GM18502 (cell line): ENCODE results near the gene BRME1.
"Not testable (repeated sequence)": the region's sequence is repeated elsewhere in the genome, so short reads cannot be mapped to it uniquely, and the experiment has no call there.

Experiments used
- ATAC-seq: cut with Tn5 transposase; IDR thresholded peaks from one replicate; pipeline ENCODE4 v1.9.1; 2021; ENCODE audit warnings: mild to moderate bottlenecking; ENCODE audit not compliant: unreplicated experiment, poor library complexity

The BRME1 gene

GRCh38 chr19:13870873-13871272 is 35.0 kb downstream of the BRME1 start:
- ATAC-seq, result no peak

DNA sequence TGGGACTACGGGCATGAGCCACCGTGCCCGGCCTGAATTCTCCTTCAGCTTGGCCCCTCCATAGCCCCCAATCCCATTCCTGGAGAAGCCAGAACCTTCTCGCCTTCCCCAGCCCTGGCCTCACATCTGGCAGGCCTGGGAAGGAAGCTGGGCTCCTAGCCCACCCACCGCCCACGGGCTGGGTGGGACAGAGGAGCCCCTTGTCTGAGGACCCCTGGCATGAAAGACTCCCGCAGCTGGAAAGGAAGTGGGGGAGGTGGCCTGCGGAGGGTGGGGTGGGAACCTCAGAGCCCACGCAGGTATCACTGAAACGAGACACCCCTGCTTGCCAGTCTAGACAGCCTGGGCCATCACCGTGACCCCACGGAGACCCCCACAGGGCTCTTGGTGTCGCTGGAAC is 36.6 kb downstream of the BRME1 start:
- ATAC-seq, result no peak

- no peak for ATAC-seq
These were observed 37.3 kb downstream of the BRME1 start for GRCh38 chr19:13868663-13869062.

GRCh38 chr19:13866463-13867046 is 39.4 kb downstream of the BRME1 start:
- no peak for ATAC-seq

DNA sequence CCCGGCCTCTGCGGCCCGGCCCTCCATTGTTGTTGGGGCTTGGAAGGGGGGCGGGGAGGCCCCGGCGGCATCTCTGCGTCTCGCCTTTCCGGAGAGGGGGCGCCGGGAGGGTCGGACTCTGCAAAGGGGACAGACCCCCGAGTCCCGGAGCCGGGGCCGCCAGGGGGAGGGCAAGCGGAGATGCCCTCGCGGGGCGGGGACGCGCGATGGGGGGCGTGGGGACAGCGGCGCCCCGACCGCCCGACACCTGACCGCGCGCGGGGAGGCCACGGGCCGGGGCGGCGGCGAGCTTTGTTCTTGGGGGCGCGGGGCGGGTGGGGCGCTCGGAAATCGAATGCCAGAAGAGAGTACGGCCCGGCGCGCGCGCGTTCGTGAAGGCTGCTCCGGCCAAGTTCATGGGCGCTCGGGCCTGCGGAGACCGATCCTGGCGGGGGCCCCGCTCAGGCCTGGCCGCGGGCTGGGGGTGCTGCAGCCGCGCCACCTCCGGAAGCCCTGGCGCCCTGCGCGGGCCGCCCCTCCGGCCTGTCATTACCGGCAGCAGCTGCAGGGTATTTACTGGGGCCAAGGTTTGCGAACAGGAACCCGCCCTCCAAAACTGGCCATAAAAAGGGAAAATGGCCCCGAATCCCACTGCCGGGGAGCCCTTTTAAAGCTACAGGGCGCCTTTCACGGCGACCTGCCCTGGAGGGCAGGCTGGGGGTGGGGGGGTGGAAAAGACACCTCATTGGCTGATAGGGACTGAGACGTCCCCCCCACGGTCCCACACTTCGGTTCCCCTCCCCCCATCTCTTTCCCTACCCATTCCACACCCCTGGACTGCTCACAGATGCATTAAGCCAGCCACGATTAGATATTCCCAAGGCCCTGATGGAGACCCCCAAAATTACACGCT is 40.1 kb downstream of the BRME1 start:
- no peak for ATAC-seq

DNA sequence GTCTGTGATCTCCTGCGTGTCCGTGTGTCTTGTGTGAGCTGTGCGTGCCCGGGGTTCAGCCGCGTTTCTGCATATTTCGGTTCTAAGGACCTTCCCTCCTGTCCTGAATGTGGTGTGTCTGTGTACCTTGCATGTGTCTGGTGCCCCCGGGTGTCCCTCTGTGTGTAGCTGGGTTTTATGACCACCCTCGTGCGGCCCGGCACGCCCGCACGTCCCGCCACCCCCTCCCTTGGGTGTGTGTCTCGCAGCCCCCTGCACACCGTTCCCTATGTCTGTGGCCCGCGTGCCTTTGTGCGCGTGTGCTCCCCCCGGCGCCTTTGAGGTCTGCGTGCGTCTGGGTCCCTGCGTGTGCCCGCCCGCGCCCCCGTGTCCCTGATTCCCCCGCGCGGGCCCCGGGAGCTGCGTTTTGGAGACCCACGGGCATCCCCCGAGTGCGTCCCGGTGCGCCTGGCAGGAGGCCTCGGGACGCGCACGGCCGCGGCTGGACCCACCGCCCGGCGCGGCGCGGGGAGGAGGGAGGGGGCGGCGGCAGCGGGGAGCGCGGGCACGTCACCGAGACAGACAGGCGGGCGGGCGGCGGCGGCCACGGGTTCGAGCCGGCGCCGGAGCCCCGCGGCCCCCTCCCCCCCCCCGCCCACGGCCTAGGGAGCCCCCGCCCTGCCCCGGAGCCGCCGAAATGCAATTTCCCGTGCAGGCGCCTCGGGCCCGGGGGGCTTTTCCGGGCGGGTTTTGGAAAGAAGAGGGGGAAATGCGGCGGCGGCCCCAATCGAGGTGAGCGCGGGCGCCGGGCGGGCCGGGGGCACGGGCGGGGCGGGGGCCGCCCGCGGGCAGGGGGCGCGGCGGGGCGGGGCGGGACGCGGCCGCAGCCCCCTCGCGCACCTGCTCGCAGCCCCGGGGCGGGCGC is 41.0 kb downstream of the BRME1 start:
- ATAC-seq, result no peak

DNA sequence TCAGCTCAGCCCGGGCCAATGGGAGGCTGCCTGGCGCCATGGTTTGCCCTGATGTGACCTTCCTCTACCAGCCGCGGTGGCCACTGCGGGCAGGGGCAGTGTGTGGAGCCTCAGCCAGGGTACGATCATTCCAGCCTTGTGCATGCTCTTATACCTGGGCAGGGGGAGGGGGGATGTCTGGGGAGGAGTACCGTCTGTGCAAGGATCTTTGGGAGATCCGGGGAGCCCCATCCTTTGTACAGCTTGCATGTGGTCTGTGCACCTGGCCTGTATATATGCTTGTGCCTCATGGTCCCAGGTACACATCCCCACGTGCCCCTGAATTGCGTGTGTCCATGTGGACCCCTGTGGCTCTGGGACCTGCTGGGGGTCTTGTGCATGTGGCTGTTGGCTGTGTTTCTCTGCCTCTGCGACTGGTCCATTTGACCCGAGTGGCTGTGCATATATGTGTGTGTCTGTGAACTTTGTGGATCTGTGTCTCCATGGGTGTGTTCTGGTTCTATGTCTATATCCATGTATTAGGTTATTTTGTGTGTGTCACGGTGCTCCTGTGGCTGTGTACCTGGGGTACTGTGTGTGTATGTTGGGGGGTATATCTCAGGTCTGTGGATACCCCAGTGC is 41.8 kb downstream of the BRME1 start:
- ATAC-seq, result no peak

DNA sequence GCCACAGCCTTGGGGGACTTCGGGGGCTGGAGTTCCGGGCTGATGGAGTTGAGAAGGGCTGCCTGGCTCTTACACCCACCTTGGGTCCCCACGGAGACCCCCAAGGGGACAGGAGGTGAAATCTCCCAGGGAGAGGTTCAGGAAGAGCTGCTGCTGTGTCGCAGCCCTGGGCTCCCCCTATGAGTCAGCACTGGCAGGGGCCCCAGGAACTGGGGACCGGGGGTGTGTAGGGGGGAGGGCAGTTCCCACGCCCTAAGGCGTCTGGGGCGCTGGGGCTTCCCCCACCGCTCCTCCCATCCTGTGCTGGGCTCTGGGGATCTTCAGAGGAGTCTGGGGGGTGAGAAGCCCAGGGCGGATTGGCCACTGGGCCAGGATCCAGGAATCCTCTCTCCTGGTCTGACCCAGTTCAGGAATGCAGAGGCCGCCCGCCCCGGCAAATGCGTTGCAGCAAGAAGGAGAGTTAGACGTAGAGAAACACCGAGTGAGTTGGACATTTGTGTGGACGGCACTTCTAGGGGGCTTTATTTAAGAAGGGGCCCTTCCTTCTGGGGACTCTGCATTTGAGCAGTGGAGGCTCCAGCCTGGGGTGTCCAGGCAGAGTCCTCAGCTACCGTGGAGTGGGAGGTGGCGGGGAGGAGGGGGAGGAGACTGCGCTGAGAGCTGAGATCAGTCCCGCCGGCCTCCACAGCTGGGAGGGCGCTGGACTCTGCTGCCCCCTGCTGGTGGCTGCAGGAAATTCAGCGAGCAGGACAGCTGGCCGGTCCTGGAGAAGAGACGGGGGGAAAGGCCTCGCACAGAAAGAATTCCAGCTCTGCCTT is 44.0 kb downstream of the BRME1 start:
- ATAC-seq, result peak; percentile 71

GRCh38 chr19:13861392-13861713 is 44.6 kb downstream of the BRME1 start:
- ATAC-seq, result peak; percentile 27

GRCh38 chr19:13860679-13861391 is 45.1 kb downstream of the BRME1 start:
- ATAC-seq, result no peak

GRCh38 chr19:13859361-13859880 is 46.5 kb downstream of the BRME1 start:
- ATAC-seq, result no peak

DNA sequence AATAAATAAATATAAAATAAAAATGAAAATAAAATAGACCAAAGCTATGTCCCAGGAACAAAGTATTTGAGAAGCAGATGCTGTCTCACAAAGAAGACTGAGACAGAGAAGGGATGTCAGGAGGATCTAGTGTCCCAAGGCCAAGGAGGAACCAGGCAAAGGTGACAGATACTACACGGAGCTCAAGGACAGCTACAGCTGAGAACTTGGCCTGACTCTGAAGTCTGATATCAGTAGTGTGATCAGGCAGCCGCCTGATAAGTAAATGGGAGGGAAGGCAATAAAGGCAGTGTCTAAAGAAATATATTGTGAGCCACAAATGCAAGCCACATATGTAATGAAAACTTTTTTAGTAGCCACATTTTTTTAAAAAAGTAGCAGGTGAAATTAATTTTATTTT is 49.4 kb downstream of the BRME1 start:
- no peak for ATAC-seq

DNA sequence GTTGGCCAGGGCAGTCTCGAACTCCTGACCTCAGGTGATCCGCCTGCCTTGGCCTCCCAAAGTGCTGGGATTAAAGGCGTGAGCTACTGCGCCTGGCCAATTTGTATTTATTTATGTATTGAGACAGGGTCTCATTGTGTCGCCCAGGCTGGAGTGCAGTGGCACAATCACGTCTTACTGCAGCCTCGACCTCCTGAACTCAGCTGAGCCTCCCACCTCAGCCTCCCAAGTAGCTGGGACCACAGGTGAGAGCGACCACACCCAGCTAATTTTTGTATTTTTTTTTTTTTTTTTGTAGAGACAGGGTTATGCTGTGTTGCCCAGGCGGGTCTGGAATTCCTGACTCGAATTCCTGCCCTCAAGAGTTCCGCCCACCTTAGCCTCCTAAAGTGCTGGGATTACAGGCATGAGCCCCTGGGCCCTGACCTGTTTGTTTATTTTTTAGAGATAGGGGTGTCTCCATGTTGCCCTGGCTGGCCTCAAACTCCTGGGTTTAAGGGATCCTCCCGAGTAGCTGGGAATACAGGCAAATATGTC is 53.7 kb downstream of the BRME1 start:
- ATAC-seq, result not testable (repeated sequence)

DNA sequence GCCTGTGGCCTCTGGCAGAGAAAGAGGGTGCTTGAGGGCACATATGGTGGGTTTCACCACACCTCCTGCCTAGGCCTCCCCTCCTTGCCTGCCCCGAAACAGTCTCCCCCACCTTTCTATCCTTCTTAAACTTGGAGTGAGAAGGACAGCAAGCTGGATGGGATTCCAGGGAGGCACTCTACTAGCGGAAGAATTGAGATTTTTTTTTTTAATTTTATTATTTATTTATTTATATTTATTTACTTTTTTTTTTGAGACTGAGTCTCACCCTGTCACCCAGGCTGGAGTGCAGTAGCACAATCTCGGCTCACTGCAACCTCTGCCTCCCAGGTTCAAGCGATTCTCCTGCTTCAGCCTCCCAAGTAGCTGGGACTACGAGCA is 54.2 kb downstream of the BRME1 start:
- ATAC-seq, result not testable (repeated sequence)

GRCh38 chr19:13850910-13851733 is 54.8 kb downstream of the BRME1 start:
- no peak for ATAC-seq

DNA sequence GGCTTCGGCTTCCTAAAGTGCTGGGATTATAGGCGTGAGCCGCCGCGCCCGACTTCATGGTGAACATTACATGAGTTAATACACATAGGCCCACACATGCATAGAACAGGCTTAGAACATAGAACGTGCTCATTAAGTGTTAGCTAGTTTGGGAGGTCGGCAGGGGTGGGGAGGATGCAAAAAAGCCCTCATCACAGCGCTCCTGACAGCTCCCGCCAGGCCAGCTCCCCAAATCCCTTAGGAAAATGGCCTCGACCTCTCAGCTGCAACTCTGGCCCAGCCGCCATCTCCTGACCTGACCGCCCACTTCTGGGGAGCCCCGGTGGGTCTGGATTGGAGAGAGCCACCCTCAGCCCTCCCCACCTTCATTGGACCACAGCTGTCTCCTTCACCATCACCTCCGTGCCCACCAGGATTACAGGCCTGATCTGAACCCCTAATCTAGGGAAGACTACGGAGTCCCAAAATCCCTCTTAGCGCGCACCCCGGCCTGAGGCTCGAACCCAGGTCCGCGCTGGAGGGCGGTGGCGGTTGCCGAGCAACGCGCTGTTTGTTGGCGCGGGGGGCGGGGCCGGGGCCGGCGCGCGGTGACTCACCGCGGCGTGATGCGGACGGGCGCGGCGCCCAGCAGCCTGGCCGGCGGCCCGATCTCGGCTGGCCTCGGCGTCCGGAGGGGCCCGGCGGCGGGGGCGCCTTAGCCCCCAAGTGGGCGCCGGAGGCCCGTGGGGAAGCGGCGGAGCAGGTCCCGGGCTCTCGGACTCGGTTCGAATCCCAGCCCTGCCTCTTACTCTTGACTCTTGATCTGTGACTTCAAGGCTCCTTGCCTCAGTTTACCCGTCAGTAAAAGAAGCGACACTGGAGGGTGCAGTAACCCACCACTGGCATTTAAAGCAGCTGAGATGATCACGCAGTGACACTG is 55.7 kb downstream of the BRME1 start:
- no peak for ATAC-seq
